Measurements from ENCODE around the gene COA7. TPM values are rescaled to one million over a fixed set of nuclear protein-coding genes. Genes with fewer than 3 reads are reported as not detected.
"Not testable (repeated sequence)": the region's sequence is repeated elsewhere in the genome, so short reads cannot be mapped to it uniquely, and the experiment has no call there.

Gene COA7
- total RNA-seq, 1 donor from 2014 or later = 7.6 TPM

GRCh38 chr1:52686261-52686751 lies 11.8 kb downstream of the COA7 start:
- peak; percentile 56 to 72 (median 62) for TF ChIP-seq CTCF (IDR thresholded peaks at IDR 0.05)
- H3K9me3 ChIP-seq; intact Hi-C loops (cut with DNase I); H3K27me3 ChIP-seq; H3K4me3 ChIP-seq; H3K4me1 ChIP-seq; H3K27ac ChIP-seq: not testable (repeated sequence)
- peak in 1 of 2 donors; percentile 71 for DNase-seq (ENCODE audit: low spot score in 2 of 2)
- peaks cover 14 to 16% of the 10 kb centered on the region in 2 donors for H3K36me3 ChIP-seq

GRCh38 chr1:52684545-52684944 lies 13.6 kb downstream of the COA7 start:
- no peak overlapping the region for H3K27ac ChIP-seq
- H3K9me3 ChIP-seq = no peaks in the 10 kb centered on the region
- no peaks in the 10 kb centered on the region for H3K4me1 ChIP-seq
- peaks cover 14 to 16% of the 10 kb centered on the region in 2 donors for H3K36me3 ChIP-seq
- no peaks in the 10 kb centered on the region for H3K27me3 ChIP-seq
- TF ChIP-seq CTCF (IDR thresholded peaks at IDR 0.05) = no peak
- no peak overlapping the region for H3K4me3 ChIP-seq
- intact Hi-C loops (cut with DNase I) = no loop called here
- no peak for DNase-seq (ENCODE audit: low spot score in 2 of 2)

GRCh38 chr1:52683367-52683940 lies 14.7 kb downstream of the COA7 start:
- Histone ChIP-seq H3K4me1 (no peaks in the 10 kb centered on the region), H3K27me3 (no peaks in the 10 kb centered on the region), H3K9me3 (no peaks in the 10 kb centered on the region), H3K4me3 (no peak overlapping the region), H3K27ac (no peak overlapping the region), H3K36me3 (peaks cover 14 to 16% of the 10 kb centered on the region in 2 donors)
- intact Hi-C loops (cut with DNase I) = no loop called here
- DNase-seq (ENCODE audit: low spot score in 2 of 2) = no peak
- no peak for TF ChIP-seq CTCF (IDR thresholded peaks at IDR 0.05)

- Histone ChIP-seq H3K9me3 (no peaks in the 10 kb centered on the region), H3K4me1 (no peaks in the 10 kb centered on the region), H3K27ac (no peak overlapping the region), H3K36me3 (no peaks in the 10 kb centered on the region), H3K27me3 (no peaks in the 10 kb centered on the region), H3K4me3 (no peak overlapping the region)
- intact Hi-C loops (cut with DNase I) = no loop called here
- TF ChIP-seq CTCF (IDR thresholded peaks at IDR 0.05) = no peak
- DNase-seq (ENCODE audit: low spot score in 2 of 2) = no peak
These were observed 17.0 kb downstream of the COA7 start for GRCh38 chr1:52681136-52681535.

- Histone ChIP-seq H3K36me3 (no peaks in the 10 kb centered on the region), H3K4me3 (no peak overlapping the region), H3K27ac (no peak overlapping the region), H3K27me3 (no peaks in the 10 kb centered on the region), H3K4me1 (no peaks in the 10 kb centered on the region), H3K9me3 (no peaks in the 10 kb centered on the region)
- no peak for TF ChIP-seq CTCF (IDR thresholded peaks at IDR 0.05)
- peak in 1 of 2 donors; percentile 15 for DNase-seq (ENCODE audit: low spot score in 2 of 2)
- intact Hi-C loops (cut with DNase I) = no loop called here
These were observed 17.8 kb downstream of the COA7 start for GRCh38 chr1:52680353-52680752.

GRCh38 chr1:52679498-52679897 lies 18.6 kb downstream of the COA7 start:
- intact Hi-C loops (cut with DNase I) = no loop called here
- DNase-seq (ENCODE audit: low spot score in 2 of 2) = no peak
- Histone ChIP-seq H3K27me3 (no peaks in the 10 kb centered on the region), H3K4me1 (no peaks in the 10 kb centered on the region), H3K27ac (no peak overlapping the region), H3K36me3 (no peaks in the 10 kb centered on the region), H3K9me3 (no peaks in the 10 kb centered on the region), H3K4me3 (no peak overlapping the region)
- no peak for TF ChIP-seq CTCF (IDR thresholded peaks at IDR 0.05)

Data from ascending aorta (tissue), 2 donors.